CD4-positive, alpha-beta T cell treated with Interleukin-17A for 4 hours (primary cell): Measurements from ENCODE around the gene HLA-DRB1.
"Not testable (repeated sequence)": the region's sequence is repeated elsewhere in the genome, so short reads cannot be mapped to it uniquely, and the experiment has no call there.

ENCODE experiments used
- DNase-seq: peaks from one replicate; pipeline ENCODE4 v3.0.0-alpha.2; 2020; ENCODE audit warnings: mixed read lengths

The HLA-DRB1 gene

DNA sequence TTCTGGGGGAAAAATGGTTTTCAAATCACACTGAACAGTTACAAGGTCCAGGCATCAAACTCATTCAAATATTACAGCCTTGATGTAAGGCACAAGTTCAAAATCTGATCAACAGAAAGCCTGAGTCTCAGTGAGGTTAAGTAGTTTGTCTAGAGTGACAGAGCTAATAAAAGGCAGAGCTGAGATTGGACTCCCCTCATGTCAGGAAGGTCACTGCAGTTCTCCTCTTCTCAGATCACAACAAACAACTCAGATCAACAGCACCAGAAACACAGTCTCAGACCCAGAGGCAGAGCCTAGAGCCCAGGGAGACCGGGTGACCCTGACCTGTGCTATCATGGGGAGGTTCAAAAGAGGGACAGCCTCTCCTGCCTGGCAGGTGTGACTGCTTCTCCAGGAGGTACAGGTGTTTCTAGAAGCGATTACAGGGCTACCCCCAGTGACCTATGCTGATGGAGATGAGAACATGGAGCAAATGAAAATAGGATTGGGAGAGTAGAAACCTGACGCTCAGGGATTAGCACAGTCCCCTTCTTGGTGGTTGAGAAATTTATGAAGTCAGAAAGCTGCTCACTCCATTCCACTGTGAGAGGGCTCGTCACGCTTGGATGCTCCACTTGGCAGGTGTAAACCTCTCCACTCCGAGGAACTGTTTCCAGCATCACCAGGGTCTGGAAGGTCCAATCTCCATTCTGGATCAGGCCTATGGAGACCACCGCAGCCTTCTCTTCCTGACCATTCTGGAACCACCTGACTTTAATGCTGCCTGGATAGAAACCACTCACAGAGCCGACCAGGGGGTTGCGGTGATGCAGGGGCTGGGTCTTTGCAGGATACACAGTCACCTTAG is 35.3 kb downstream of the HLA-DRB1 start:
- no peak for DNase-seq

DNA sequence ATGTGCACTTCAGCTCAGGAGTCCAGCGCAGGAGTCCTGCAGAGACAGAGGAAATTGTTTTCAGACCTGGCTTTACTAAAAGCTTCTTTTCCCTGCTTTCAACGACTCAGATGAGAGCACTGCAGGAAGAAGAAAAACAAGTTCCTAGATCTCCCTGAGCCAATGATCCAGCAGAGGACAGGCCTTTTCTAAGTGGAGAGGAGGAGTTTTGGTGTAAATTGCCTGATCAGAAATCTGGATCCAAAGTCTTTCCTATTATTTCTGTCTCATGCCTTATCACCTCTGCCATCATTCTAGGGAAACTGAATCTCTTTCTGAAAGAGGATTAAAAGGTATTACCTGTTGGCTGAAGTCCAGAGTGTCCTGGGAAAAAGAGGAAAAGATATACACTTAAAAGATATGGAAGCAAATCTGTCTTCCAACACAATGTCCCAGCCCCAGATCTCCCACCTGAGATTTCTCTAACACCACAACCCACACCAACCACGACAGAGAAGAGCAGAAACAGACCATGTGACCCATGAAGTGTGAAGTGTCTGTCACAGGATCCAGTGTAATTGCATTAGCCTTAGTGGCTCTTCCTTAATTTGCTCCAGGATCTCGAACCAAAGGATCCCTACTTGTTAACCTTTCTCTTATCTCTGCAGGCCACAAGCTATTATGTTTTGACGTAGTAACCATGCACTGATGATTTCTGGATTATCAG is 36.5 kb downstream of the HLA-DRB1 start:
- DNase-seq, result no peak

DNA sequence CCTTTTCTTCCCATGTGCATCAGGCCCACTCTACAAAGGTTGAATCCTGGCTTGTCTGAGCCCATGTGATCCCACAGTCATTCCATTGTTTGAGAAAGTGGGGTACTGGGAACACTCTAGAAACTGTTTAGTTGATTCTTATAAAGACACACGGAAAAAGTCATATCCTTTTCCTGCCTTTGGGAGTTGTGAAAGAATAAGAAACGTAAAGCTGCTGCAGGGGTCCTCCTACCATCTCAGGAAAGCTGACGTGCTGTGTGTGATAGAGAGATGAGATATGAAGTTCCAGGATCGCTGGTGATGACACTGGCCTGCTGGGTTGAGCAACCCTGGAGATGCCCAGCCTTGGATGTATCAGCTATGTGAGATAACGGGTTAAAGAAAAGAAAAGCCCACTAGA is 38.2 kb downstream of the HLA-DRB1 start:
- DNase-seq, result no peak

- DNase-seq, result no peak
Observed at GRCh38 chr6:32539839-32540238, 49.8 kb downstream of the HLA-DRB1 start.

DNA sequence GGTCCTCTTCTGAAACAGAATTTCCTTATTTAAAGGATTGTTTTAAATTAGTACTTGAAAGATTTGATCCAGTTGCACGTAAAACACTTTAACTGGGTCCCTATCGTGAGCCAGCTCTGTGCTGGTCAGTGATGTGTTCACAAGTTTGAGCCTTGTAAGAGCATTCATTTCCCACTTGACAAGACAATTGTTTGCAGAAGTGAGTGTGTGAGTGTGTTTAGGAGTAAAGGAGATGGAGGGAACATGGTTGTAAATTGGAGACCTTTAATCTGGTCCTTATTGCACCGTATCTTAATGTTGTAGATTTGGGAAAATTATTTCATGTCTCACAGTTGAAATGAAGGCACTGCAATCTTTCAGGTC is 59.2 kb downstream of the HLA-DRB1 start:
- not testable (repeated sequence) for DNase-seq

DNA sequence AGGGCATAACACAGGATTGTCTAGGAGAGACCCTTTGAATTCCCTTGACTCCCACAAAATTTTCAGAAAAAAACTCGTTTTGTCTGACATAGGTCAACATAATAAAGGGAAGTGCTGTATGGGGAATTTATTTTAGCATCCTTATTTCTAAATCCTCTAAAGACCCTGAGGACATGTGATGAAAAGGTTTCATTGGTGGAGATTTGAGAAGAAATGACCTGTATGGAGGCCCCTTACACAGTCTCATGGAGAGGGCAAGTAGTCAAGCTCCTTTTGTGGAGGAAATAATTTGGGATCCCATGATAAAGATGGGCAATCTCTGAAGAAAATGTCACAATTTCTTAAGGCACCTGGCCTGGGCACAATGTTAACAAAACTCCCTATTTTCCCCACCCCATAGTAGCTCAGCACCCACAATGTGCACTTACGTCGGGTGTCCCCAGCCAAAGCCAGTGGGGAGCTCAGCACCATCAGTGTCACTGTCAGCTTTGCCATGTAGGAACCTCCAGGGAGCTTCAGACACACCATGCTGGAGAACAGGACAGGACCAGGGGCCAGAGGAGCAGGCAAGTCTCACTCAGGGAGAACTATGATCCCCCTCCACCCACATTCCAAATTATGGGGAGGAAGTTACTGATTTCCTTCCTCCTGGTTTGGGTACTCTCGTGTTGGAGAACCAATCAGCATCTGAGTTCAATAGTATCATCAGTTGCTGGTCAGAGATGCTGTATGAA is 59.8 kb downstream of the HLA-DRB1 start, which contains the start of gene HLA-DRB5:
HLA-DRB5 (minus strand) TSS at position 591 of the 734 bp plus-strand sequence; CDS start at position 528, 63 bp downstream.
- DNase-seq, result peak; percentile 9
